HEK293T (cell line): ENCODE data around the gene NPEPPS.

Experiments
- FOXA1 ChIP-seq: fragments of 450-650 bp; IDR thresholded peaks from 2 replicates; pipeline ENCODE4 v1.6.1; 2016; ENCODE audit warnings: mild to moderate bottlenecking
- FOXK2 ChIP-seq: fragments of 450-650 bp; IDR thresholded peaks from 2 replicates; pipeline ENCODE4 v1.6.1; 2016; ENCODE audit warnings: mild to moderate bottlenecking
- HDGF ChIP-seq: fragments of 450-650 bp; IDR thresholded peaks from 2 replicates; pipeline ENCODE4 v1.6.1; 2017; ENCODE audit warnings: antibody characterized with exemption, borderline replicate concordance
- SP1 ChIP-seq: fragments of 450-650 bp; IDR thresholded peaks from 2 replicates; pipeline ENCODE4 v1.6.1; 2017
- SUZ12 ChIP-seq: fragments of 450-650 bp; IDR thresholded peaks from 2 replicates; pipeline ENCODE4 v1.6.1; 2016; ENCODE audit warnings: mild to moderate bottlenecking

- TF ChIP-seq SP1 (no peak), FOXA1 (no peak), SUZ12 (no peak), FOXK2 (no peak), HDGF (no peak)
These were observed 89.8 kb downstream of the NPEPPS start for GRCh38 chr17:47620503-47621245.
